NCI-H1930 (cell line): ENCODE measurements around the gene SIAH1.
"Not testable (repeated sequence)": the region's sequence is repeated elsewhere in the genome, so short reads cannot be mapped to it uniquely, and the experiment has no call there.

ENCODE experiments used
- DNase-seq, 2 experiments: peaks; one replicate each; lab custom pipeline; 2025; lab: John Stamatoyannopoulos, UW

Gene SIAH1

DNA sequence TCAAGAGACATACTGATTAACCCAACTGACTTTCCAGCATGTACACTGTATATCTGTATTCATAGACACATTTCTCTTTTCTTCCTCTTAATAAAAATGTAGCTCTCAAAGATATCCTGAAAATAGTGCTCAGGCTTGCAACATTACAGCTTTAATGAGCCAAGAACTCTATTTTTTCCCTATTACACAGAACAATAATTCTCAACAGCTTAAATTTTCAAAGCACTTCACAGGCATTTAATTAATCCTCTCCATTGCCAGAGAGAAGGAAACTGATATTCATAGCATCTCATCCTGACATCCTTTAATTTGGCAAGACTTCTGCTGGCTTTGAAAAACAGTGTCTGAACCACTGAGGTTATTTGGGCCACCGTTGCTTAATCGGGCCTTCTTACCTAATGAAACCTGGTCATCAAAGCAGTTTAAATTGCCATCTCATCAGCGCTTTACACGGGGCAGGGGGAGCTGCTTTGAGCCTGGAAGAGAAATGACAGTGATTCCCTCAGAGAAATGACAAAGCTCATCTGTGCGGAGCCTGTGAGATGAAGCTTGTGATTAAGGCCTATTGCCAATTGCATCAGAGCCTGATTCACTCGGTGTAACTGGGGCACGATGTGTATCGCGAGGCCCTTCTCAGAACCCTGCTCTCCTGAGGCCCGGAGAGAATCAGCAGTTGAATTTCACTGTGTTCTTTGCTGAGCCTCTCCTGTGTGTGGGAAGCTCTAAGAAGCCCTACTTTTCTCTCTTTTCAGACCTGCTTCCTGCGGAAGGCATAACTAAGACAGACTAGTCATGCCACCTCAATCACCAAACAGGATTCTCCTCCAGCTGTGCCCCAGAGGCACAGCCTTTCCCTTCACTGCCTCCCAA is 8.5 kb upstream of the SIAH1 start:
- DNase-seq, result no peak

DNA sequence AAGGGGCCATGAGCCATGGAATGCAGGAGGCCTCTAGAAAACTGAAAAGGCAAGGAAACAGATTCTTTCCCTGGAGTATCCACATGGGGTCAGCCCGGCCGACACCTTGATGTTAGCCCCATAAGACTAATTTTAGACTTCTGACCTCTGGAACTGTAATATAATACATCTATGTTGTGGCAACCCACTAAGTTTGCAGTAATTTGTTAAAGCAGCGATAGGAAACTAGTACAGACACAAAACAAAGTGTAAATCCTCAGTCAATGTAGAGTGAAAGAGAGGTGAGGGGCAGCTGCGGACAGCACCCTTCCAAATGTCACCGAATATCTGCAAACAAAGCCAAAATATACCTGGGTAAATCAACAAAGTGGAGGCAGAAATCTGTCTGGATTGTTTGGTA is 7.2 kb upstream of the SIAH1 start:
- no peak for DNase-seq

DNA sequence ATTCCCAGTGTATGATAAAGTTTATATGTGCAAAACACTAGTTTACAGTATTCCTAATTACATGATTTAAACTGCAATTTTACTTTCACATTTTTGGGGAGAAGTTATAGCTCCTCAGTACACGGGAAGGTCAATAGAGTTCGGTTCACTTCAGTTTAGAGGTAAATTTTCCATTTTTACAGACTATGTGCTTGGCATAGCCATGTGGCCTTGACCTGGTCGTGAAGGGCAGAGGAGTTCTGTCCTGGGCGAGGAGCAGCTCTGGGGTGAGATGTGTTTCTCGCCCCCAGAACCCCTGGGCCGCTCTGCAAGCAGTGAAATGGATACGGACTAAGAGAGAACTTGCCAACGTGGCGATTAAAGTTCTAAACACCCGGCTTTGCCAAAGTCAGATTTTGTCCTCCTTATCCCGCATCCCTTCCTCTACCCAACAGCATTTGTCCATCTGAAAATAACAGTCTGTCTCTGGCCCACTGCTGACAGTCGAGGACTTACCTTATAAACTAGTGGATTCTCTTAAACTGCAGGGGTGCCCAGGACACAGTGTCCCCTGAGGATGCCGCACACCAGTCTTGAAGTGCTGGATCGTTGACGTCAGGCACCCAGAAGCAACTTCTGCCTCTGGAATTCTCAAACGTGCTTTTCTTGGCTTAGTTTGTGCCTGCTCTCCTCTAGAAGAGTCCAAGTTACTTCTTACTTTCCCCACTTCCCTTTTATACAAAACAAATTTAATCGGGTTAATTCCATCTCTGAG is 1.5 kb upstream of the SIAH1 start:
- no peak for DNase-seq

DNA sequence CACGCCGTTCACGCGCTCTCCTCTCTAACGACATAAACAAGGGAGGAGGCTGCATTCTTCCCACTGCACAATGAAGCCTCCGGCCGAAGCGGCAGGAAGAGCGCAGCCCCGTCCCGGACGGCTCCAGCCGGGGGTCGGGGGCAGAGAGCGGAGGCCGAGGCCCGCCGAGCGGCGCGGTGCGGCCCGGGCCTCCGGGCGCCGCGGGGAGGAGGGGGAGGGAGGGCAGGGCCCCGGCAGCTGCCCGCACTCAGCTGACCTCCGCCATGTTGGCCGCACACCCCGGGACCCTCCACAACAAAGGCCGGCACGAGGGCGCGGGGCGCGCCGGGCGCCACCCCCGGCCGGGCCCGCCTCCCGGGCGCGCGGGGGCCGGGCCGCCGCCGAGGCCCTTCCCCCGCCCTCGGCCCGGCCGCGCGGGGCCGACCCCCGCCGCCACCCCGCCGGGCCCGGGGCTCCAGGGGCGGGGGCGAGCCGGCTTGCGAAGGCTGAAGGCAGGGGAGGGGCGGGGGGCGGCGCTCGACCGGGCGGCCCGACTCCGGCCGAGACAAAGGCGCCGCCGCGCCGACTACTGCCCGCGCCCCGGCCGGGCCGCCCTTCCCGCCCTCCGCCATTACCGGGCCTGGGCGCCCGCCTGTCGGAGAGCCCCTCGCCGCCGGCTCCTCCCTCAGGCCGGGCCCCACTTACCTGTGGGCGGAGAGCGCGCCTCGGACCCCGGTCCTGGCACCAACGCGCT is 527 bp downstream of the SIAH1 start:
- DNase-seq, result peak in 1 of 2 experiments; percentile 43

DNA sequence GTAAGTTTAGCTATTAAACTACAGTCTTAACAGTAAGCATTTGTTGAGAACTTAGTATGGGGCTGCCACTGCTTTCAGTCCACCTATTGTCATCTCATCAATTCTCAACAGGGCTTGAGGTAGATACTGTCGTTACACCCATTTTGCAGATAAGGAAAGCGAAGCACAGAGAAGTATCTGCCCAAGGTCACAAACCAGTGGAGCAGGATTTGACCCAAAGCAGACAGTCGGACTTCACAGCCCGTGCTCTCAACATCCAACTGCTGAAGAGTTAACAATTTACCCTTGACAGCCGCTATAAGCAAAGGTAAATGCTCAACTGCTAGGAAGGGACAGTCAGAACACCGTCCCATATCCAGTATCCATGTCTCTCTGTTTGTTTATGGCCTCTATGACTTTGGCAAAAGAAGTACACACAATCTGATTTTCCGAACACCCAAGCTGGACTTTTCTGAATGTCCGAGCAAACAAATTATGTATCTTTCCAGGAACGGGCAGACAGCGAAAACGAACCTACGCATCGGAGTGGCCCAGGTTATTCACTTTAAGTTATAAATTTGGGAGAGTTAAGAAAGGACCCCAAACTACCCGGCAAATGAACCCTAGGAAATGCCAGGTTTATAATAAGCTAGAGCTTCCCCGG is 1.2 kb downstream of the SIAH1 start:
- DNase-seq, result no peak

DNA sequence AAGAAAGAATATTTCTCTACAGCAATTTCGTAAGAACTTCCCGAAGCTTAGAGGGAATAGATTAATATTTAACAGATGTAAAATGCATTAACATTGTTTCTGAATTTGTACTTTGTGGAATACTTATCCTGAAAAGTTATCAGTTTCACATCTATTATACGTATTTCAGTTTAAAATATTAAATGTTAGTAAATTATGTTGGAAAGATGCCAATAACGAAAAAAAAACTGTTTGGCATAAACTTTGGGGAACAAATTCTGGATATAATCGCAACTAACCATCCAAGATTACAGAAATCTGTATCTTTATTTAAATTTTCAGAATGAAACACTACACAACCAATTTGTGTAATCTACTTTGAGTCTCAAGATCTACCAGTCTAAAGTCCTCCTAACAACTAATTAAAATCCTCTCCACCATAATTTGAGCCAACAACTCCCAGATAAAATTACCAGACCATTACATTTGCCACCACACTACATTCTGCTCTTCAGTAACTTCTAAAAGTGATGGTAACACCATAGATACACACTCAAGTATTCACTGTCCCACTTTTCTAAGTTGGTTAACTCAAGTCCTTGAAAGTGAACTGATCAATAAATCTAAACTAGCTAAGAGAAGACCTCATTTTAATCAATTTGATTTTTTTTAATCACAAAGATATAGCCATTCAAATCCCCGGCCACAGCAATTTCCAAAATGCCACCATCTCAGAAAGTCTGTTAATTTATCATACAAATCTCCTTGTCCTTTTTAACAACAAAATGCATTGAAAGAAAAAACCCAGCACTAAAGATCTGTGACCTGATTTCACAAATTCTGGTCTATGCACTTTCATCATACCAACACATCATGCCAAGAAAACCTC is 2.0 kb downstream of the SIAH1 start:
- no peak for DNase-seq

DNA sequence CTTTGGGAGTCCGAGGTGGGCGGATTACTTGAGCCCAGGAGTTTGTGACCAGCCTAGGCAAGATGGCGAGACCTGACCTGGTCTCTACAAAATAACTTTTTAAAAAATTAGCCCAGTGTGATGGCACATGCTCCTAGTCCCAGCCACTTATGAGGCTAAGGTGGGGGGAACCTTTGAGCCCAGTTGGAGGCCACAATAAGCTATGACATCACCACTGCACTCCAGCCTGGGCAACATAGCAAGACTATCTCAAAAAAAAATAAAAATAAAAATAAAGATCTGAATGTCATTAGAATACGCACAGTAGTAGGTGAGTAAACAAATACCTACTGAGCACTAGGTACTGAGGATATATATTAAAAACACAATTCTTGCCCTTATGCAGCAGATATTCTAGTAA is 3.1 kb downstream of the SIAH1 start:
- no peak for DNase-seq

DNA sequence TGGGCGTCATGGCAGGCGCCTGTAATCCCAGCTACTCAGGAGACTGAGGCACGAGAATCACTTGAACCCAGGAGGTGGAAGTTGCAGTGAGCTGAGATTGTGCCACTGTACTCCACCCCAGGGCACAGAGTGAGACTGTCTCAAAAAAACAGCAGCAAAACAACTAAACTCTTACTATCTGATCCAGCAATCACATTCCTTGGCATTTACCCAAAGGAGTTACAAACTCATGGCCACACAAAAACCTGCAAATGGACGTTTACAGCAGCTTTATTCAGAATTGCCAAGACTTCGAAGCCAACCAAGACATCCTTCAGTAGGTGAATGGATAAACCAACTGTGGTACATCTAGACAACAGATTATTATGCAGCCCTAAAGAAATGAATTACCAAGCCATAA is 4.0 kb downstream of the SIAH1 start:
- DNase-seq, result no peak

DNA sequence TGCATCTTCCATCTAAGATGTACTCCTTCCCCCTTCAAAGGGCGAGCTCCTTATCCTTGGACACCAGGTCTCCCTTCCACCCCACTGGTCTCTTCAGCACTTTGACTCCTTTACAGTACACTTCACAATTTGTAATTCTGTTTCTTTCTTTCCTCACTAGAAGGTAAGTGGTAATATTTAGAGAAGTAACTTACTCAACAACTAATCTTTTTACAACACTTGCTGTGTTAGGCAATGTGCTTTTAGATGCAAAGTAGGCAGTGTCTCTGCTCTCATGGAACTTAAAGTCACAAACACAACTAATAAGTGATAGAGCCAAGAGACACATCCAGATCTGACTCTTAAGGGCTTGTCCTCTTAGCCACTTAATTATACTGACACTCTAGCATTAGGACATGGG is 6.4 kb downstream of the SIAH1 start:
- no peak for DNase-seq

DNA sequence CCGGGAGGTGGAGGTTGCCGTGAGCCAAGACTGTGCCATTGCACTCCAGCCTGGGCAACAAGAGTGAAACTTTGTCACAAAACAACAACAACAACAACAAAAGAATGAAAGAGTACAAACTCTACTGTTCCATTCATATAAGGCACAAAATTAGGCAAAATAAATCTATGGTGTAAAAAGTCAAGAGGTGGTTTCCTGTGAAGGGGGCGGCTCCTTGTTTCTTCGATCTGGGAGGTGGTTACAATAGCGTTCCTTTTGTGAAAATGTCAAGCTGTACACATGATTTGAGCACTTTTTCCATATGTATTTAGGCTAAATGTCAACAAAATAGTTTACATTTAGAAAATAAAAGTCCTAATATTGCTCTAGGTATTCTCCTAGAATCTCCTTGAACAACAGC is 6.9 kb downstream of the SIAH1 start:
- no peak for DNase-seq

DNA sequence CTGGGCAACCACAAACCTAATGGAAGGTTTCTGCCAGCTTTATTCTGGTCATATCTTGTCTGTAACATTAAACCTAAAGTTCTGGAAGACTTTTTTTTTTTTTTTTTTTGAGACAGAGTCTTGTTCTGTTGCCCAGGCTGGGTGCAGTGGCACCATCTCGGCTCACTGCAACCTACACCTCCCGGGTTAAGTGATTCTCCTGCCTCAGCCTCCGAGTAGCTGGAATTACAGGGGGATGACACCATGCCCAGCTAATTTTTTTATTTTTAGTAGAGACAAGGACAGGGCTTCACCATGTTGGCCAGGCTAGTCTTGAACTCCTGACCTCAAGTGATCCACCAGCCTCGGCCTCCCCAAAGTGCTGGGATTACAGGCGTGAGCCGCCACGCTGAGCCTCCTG is 7.9 kb downstream of the SIAH1 start:
- DNase-seq, result not testable (repeated sequence)

DNA sequence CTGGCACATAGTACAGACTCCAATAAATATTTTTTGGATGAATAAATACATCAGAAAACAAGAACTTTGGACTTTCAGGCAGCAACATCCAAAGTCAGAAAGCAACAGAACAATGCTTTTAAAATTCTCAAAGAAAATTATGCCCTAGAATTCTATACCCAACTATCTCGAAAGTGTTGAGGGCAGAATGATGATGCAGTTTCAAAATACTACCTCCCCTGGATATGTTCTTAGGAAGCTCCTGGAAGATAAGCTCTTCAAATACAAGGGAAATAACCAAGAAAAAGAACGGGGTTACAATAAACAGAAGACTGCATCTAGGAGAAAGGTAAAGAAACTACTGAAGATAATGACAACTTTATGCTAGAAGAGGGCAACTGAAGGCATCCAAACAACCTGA is 11.0 kb downstream of the SIAH1 start:
- no peak for DNase-seq

DNA sequence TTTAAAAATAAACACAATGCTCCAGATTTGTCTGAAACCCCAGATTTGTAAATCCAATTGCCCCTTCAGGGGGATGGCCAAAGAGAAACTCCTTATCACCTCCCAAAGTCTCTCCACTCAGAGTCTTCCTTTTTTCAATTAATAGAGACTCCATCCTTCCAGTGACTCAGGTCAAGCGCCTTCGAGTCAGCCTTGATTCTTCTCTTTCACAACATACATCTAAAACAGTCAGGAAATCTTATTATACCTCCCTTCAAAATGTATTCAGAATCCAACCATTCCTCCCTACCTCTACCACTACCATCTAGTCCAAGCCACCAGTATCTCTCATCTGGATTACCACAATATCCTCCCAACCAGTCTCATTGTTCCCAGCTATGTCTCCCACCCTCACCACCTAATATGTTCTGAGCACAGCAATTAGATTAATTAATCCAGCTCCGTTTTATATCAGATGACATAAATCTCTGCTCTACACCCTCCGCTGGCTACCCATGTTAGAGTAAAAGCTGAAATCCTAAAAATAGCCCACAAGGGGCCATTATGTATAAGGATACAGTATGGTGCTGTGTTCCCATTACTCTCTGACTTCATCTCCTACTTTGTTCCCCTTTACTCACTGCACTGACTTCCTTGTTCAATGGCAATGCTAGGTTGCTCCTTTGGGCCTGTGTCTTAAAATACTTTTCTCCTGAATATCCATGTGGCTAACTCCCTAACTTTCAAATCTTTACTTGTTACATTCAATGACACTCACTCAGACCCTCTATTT is 11.8 kb downstream of the SIAH1 start:
- no peak for DNase-seq

DNA sequence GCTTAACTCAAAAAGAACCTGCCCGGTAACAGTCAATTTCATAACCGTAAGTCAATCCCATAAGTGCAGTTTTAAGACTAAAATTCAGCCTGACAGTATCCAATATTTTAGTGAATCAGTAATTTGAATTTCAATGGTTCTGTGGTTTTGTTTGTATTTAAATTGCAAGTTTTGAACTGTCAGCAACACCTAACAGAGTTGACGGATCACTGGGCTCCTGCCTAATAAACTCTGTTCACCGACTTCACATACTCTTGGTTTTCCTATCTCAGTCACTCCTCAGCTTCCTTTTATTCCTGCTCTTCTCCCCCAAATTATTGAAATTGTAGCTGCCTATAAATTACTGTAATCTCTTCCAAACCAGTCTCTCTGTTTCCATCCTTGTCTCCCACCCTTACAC is 12.5 kb downstream of the SIAH1 start:
- DNase-seq, result no peak

DNA sequence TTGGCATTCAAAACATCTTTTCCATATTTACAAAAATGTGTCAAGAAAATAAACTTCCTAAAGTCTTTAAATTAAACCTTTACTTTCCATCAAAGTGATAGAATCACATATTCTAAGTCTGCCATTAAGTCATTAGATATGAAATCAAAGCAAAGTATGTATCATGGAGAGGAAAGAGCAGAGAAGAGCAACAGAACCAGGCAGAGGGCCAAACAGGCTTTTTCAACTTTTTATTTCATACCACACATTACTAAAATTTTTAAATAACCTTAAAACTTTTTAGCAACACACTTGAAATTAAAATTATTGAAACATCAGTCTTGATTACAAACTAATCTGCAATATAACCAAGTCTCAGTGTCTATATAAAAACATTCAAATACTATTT is 13.8 kb downstream of the SIAH1 start:
- DNase-seq, result no peak

DNA sequence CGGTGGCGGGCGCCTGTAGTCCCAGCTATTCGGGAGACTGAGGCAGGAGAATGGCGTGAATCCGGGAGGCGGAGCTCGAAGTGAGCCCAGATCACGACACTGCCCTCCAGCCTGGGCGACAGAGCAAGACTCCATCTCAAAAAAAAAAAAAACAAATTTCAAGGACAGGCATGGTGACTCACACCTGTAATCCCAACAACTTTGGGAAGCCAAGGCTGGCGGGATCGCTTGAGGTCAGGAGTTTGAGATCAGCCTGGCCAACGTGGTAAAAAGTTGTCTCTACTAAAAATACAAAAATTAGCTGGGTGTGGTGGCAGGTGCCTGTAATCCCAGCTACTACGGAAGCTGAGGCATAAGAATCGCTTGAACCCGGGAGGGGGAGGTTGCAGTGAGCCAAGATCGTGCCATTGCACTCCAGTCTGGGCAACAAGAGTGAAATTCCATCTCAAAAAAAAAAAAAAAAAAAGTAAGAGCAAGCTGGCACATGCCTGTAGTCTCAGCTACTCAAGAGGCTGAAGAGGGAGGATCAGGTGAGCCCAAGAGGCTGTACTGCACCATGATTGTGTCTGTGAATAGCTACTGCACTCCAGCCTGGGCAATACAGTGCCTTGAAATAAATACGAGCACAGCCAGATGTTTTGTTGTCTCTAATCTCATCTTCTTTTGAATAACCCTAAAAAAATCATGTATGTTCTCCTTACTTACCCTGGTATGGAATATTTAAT is 14.4 kb downstream of the SIAH1 start:
- not testable (repeated sequence) for DNase-seq

DNA sequence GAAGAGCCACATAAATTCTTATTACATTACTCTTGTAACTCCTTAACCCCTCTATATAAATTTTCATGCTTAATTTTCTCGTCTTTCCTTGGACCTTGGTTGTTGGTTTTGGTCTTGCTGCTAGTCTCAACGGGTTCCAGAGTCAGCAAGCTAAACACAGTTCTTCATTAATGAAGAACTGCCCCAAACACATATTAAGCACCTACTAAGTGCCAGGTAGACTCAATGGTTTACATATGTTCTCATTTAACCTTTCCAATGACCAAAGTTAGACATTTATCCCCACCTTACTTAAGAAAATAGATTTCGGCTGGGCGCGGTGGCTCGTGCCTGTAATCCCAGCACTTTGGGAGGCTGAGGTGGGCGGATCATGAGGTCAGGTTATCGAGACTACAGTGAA is 15.0 kb downstream of the SIAH1 start:
- DNase-seq, result no peak

DNA sequence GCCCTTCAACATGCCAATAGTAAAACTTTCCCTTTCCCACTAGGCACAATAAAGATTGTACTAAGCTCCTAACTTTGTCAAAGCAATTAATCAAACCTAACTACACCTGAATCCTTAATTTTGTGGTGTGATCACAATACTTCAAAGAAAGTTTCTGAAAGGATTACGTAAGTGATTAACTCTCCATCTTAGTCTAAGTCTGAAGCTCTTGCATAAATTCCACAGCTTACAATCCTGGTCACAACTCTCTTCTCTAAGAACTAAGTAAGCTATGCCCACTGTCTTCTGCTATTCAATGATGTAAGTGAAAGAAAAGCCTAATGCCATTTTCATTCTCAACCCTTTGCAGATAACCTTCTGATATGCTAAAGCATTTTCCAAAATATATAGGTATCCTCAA is 15.4 kb downstream of the SIAH1 start:
- DNase-seq, result no peak

DNA sequence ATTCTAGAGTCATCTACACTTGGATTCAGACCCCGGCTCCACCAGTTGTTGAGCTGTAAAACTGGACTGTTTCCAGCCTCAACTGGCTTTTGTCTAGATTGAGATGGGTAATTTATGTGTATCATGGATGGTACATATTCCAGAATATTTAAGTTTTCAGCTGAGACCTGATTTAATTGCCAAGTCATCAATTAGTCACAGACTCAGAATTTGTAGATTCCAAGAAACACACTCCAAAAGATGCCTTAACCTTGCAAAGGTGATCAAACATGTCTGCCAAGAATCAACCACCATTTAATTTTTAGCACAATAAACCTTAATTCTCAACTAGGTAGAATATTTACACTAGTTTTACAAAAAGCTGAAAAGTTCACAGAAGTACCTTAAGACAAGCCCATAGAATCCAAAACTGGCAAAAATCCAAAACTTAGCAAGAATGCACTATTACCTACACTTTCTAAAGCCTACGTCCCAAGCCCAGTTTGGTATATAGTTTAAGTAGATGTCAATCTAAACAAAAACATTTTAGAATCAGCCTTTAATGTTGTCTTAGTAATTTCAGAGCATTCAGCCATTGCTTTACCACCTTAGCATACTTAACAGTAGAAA is 17.7 kb downstream of the SIAH1 start:
- no peak for DNase-seq
